Loucy (cell line): ENCODE measurements around the gene BANP.
"Not testable (repeated sequence)": the region's sequence is repeated elsewhere in the genome, so short reads cannot be mapped to it uniquely, and the experiment has no call there.

Source experiments
- H2AFZ ChIP-seq: fragments of 200-600 bp; sonication (generic); 2 replicates; pipeline ENCODE4 v1.6.0; 2016; ENCODE audit warnings: antibody characterized with exemption, mild to moderate bottlenecking, low read length, moderate library complexity
- H3F3A ChIP-seq: fragments of 200-600 bp; 2 replicates; pipeline ENCODE4 v1.6.0; 2016; ENCODE audit warnings: antibody characterized with exemption, low read depth, mild to moderate bottlenecking
- H3K27me3 ChIP-seq: fragments of 200-600 bp; sonication (generic); 2 replicates; pipeline ENCODE4 v1.6.1; 2014; ENCODE audit warnings: low read length, mild to moderate bottlenecking; ENCODE audit not compliant: insufficient read depth, poor library complexity, severe bottlenecking
- H3K36me3 ChIP-seq: fragments of 200-600 bp; sonication (generic); 2 replicates; pipeline ENCODE4 v1.6.1; 2016; ENCODE audit warnings: low read length; ENCODE audit not compliant: insufficient read depth
- H3K4me1 ChIP-seq: fragments of 200-600 bp; sonication (generic); 2 replicates; pipeline ENCODE4 v1.5.1; 2014; ENCODE audit warnings: low read length, mild to moderate bottlenecking; ENCODE audit not compliant: insufficient read depth, poor library complexity, severe bottlenecking
- H3K4me2 ChIP-seq: fragments of 200-600 bp; sonication (generic); 2 replicates; pipeline ENCODE4 v1.6.0; 2014; ENCODE audit warnings: antibody characterized with exemption, low read length, low read depth, mild to moderate bottlenecking; ENCODE audit not compliant: poor library complexity, severe bottlenecking
- H3K4me3 ChIP-seq: fragments of 200-600 bp; sonication (generic); 2 replicates; pipeline ENCODE4 v1.5.1; 2014; ENCODE audit warnings: low read length, mild to moderate bottlenecking, mixed read lengths; ENCODE audit not compliant: poor library complexity, severe bottlenecking
- H3K79me2 ChIP-seq: fragments of 200-600 bp; sonication (generic); 2 replicates; pipeline ENCODE4 v1.6.1; 2014; ENCODE audit warnings: low read length; ENCODE audit not compliant: insufficient read depth
- H3K9ac ChIP-seq: fragments of 200-600 bp; sonication (generic); 2 replicates; pipeline ENCODE4 v1.6.0; 2014; ENCODE audit warnings: mild to moderate bottlenecking, low read depth, low read length, moderate library complexity; ENCODE audit not compliant: poor library complexity, severe bottlenecking
- H3K9me2 ChIP-seq: fragments of 200-600 bp; sonication (generic); replicated peaks from 2 replicates; pipeline ENCODE4 v1.6.1; 2016; ENCODE audit warnings: low read depth, low read length, mixed read lengths
- H3K9me3 ChIP-seq: fragments of 200-600 bp; sonication (generic); 2 replicates; pipeline ENCODE4 v1.6.1; 2014; ENCODE audit warnings: mild to moderate bottlenecking, antibody characterized with exemption, low read length, low read depth; ENCODE audit not compliant: insufficient read depth
- H4K20me1 ChIP-seq: fragments of 200-600 bp; sonication (generic); 2 replicates; pipeline ENCODE4 v1.6.0; 2014; ENCODE audit warnings: antibody characterized with exemption, low read length, mild to moderate bottlenecking; ENCODE audit not compliant: insufficient read depth, poor library complexity, severe bottlenecking
- CTCF ChIP-seq: fragments of 200-600 bp; sonication (generic); conservative IDR thresholded peaks from 2 replicates; pipeline ENCODE4 v1.5.1; 2014; ENCODE audit warnings: mild to moderate bottlenecking, antibody characterized with exemption, low read length
- EZH2phosphoT487 ChIP-seq: fragments of 200-600 bp; IDR thresholded peaks from 2 replicates; pipeline ENCODE4 v1.6.1; 2018; ENCODE audit warnings: antibody characterized with exemption, mild to moderate bottlenecking, moderate library complexity, borderline replicate concordance

The BANP gene

GRCh38 chr16:88033003-88033740 lies 81.9 kb downstream of the BANP start:
- not testable (repeated sequence) for H3K79me2 ChIP-seq, H3K9me2 ChIP-seq, H4K20me1 ChIP-seq, H3K4me2 ChIP-seq, H3F3A ChIP-seq, H3K4me3 ChIP-seq, H3K36me3 ChIP-seq, H3K9me3 ChIP-seq, H3K9ac ChIP-seq, H3K27me3 ChIP-seq, H3K4me1 ChIP-seq, H2AFZ ChIP-seq

GRCh38 chr16:88034770-88035169 lies 83.5 kb downstream of the BANP start:
- Histone ChIP-seq H3K9ac (no peak overlapping the region), H3K9me2 (no peaks in the 10 kb centered on the region), H3K4me1 (no peaks in the 10 kb centered on the region), H3K27me3 (no peaks in the 10 kb centered on the region), H3K9me3 (no peaks in the 10 kb centered on the region), H3K4me2 (no peak overlapping the region), H4K20me1 (no peaks in the 10 kb centered on the region), H3K4me3 (no peak overlapping the region), H2AFZ (no peak overlapping the region), H3K36me3 (no peaks in the 10 kb centered on the region; the same call in 1 of the 2 replicates), H3F3A (no peaks in the 10 kb centered on the region), H3K79me2 (no peaks in the 10 kb centered on the region)
- TF ChIP-seq CTCF: no peak

GRCh38 chr16:88035292-88035691 lies 84.1 kb downstream of the BANP start:
- Histone ChIP-seq H3K27me3 (no peaks in the 10 kb centered on the region), H3K4me1 (no peaks in the 10 kb centered on the region), H3F3A (no peaks in the 10 kb centered on the region), H3K4me3 (no peak overlapping the region), H3K36me3 (no peaks in the 10 kb centered on the region; the same call in 1 of the 2 replicates), H3K79me2 (no peaks in the 10 kb centered on the region), H2AFZ (no peak overlapping the region), H3K9me2 (no peaks in the 10 kb centered on the region), H3K9me3 (no peaks in the 10 kb centered on the region), H3K9ac (no peak overlapping the region), H3K4me2 (no peak overlapping the region), H4K20me1 (no peaks in the 10 kb centered on the region)
- TF ChIP-seq CTCF: no peak
- no peak for TF ChIP-seq EZH2phosphoT487

- not testable (repeated sequence) for H3K79me2 ChIP-seq, H3K36me3 ChIP-seq, H3K9me2 ChIP-seq, H3K9me3 ChIP-seq, H3K27me3 ChIP-seq, H3K4me3 ChIP-seq, H3K4me2 ChIP-seq, H3F3A ChIP-seq, H4K20me1 ChIP-seq, H3K9ac ChIP-seq, H2AFZ ChIP-seq, H3K4me1 ChIP-seq
Observed at GRCh38 chr16:88035884-88036639, 84.8 kb downstream of the BANP start.

- not testable (repeated sequence) for H2AFZ ChIP-seq, H3K9me2 ChIP-seq, H3K27me3 ChIP-seq, H3F3A ChIP-seq, H3K4me2 ChIP-seq, H3K9ac ChIP-seq, H3K36me3 ChIP-seq, H3K79me2 ChIP-seq, H3K9me3 ChIP-seq, H3K4me1 ChIP-seq, H3K4me3 ChIP-seq, H4K20me1 ChIP-seq
Observed at GRCh38 chr16:88036640-88036996, 85.4 kb downstream of the BANP start.

- H3K9ac ChIP-seq, H3K4me3 ChIP-seq, H3K4me2 ChIP-seq, H3F3A ChIP-seq, H3K36me3 ChIP-seq, H3K9me3 ChIP-seq, H3K79me2 ChIP-seq, H3K4me1 ChIP-seq, H2AFZ ChIP-seq, H3K9me2 ChIP-seq, H4K20me1 ChIP-seq, H3K27me3 ChIP-seq: not testable (repeated sequence)
Observed at GRCh38 chr16:88037359-88037758, 86.1 kb downstream of the BANP start.
